WTC11 (cell line): ENCODE results near the gene PCSK7. TPM values are rescaled to one million over a fixed set of nuclear protein-coding genes. Genes with fewer than 3 reads are reported as not detected.
A peak's percentile ranks its signal among the peaks of the same experiment; 100 is the strongest.

Experiments used
- ATAC-seq: fragments of 200-7000 bp; cut with Tn5 transposase; 2 replicates; pipeline ENCODE4 v1.10.0; 2021; ENCODE audit warnings: mild to moderate bottlenecking, moderate library complexity
- CTCF ChIA-PET: fragments of 300-600 bp; sonication (Branson Sonifier 250); formaldehyde crosslinking; loops from one replicate; lab custom pipeline; 2021; ENCODE audit warnings: antibody characterized with exemption; lab: Charles Lee
- POLR2A ChIA-PET: fragments of 350-600 bp; sonication (Branson Sonifier 250); formaldehyde crosslinking; loops from one replicate; lab custom pipeline; 2021; ENCODE audit warnings: antibody characterized with exemption; lab: Charles Lee
- DNase-seq: peaks from one replicate; pipeline ENCODE4 v3.0.0; 2021; ENCODE audit warnings: low spot score
- H3K27ac Mint-ChIP-seq: 2 replicates; pipeline ENCODE4 v1.8.0; 2021; ENCODE audit warnings: mixed read lengths
- H3K27me3 Mint-ChIP-seq: 2 replicates; pipeline ENCODE4 v1.8.0; 2021; ENCODE audit warnings: low read depth, mild to moderate bottlenecking, moderate library complexity, mixed read lengths
- H3K36me3 Mint-ChIP-seq: 2 replicates; pipeline ENCODE4 v1.8.0; 2021; ENCODE audit warnings: mixed read lengths
- H3K4me1 Mint-ChIP-seq: 2 replicates; pipeline ENCODE4 v1.8.0; 2022; ENCODE audit warnings: mixed read lengths
- H3K4me3 Mint-ChIP-seq: 2 replicates; pipeline ENCODE4 v1.8.0; 2021; ENCODE audit warnings: mild to moderate bottlenecking, moderate library complexity, mixed read lengths
- H3K9me3 Mint-ChIP-seq: 2 replicates; pipeline ENCODE4 v1.8.0; 2021; ENCODE audit warnings: mixed read lengths
- ATF1 ChIP-seq: sonication (generic); formaldehyde crosslinking; IDR thresholded peaks from 2 replicates; pipeline ENCODE4 v1.8.1; 2023; ENCODE audit warnings: mild to moderate bottlenecking, moderate library complexity, missing genetic modification reagents
- ATF2 ChIP-seq: sonication (generic); formaldehyde crosslinking; IDR thresholded peaks from 2 replicates; pipeline ENCODE4 v1.8.1; 2022; ENCODE audit warnings: low read depth, missing genetic modification reagents, borderline replicate concordance
- CTCF ChIP-seq: fragments of 200-600 bp; IDR thresholded peaks from 2 replicates; pipeline ENCODE4 v1.8.0; 2022; ENCODE audit warnings: antibody characterized with exemption
- E2F4 ChIP-seq: sonication (generic); formaldehyde crosslinking; IDR thresholded peaks from 2 replicates; pipeline ENCODE4 v1.8.1; 2022; ENCODE audit warnings: low read depth, mild to moderate bottlenecking, moderate library complexity, missing genetic modification reagents, borderline replicate concordance
- FOXJ3 ChIP-seq: sonication (generic); formaldehyde crosslinking; IDR thresholded peaks from 2 replicates; pipeline ENCODE4 v1.9.0; 2021; ENCODE audit warnings: missing genetic modification reagents, mild to moderate bottlenecking, borderline replicate concordance
- MXD4 ChIP-seq: fragments of 250-450 bp; sonication (Bioruptor Pico); IDR thresholded peaks from 2 replicates; pipeline ENCODE4 v1.8.0; 2021; ENCODE audit warnings: mild to moderate bottlenecking, moderate library complexity, borderline replicate concordance
- NR3C1 ChIP-seq: sonication (generic); formaldehyde crosslinking; conservative IDR thresholded peaks from 2 replicates; pipeline ENCODE4 v1.8.1; 2023; ENCODE audit warnings: low read depth, mild to moderate bottlenecking, missing genetic modification reagents
- STAT6 ChIP-seq: sonication (generic); formaldehyde crosslinking; conservative IDR thresholded peaks from 2 replicates; pipeline ENCODE4 v1.8.1; 2023; ENCODE audit warnings: mild to moderate bottlenecking, low read depth, missing genetic modification reagents, moderate library complexity
- TCF7 ChIP-seq: sonication (generic); formaldehyde crosslinking; IDR thresholded peaks from 2 replicates; pipeline ENCODE4 v1.8.0; 2022; ENCODE audit warnings: mild to moderate bottlenecking, low read depth, missing genetic modification reagents, moderate library complexity
- ZNF121 ChIP-seq: sonication (generic); formaldehyde crosslinking; IDR thresholded peaks from 2 replicates; pipeline ENCODE4 v1.8.0; 2023; ENCODE audit warnings: missing genetic modification reagents
- ZNF416 ChIP-seq: fragments of 250-450 bp; sonication (Bioruptor Pico); IDR thresholded peaks from 2 replicates; pipeline ENCODE4 v1.9.0; 2021; ENCODE audit warnings: mild to moderate bottlenecking, inconsistent platforms
- ZNF423 ChIP-seq: fragments of 250-450 bp; sonication (Bioruptor Pico); IDR thresholded peaks from 2 replicates; pipeline ENCODE4 v2.1.2; 2022; ENCODE audit warnings: mild to moderate bottlenecking, moderate library complexity
- ZNF671 ChIP-seq: fragments of 250-450 bp; sonication (Bioruptor Pico); IDR thresholded peaks from 2 replicates; pipeline ENCODE4 v1.8.0; 2021; ENCODE audit warnings: mild to moderate bottlenecking
- total RNA-seq: library from RNA; stranded (reverse); gene quantifications from 3 replicates; pipeline ENCODE4 v1.2.3, GENCODE V29; 2021
- TF ChIP-seq, protein P1 (sequence below): sonication (generic); formaldehyde crosslinking; IDR thresholded peaks from 2 replicates; pipeline ENCODE4 v1.8.0; 2022; ENCODE audit warnings: mild to moderate bottlenecking, missing genetic modification reagents

Gene PCSK7
- total RNA-seq, 1 experiment from 2014 or later = 48.9 TPM

GRCh38 chr11:117229411-117229810 lies 2.5 kb downstream of the PCSK7 start (continued):
- TF ChIP-seq, protein P1, sequence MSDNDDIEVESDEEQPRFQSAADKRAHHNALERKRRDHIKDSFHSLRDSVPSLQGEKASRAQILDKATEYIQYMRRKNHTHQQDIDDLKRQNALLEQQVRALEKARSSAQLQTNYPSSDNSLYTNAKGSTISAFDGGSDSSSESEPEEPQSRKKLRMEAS (CRISPR knock-in tag) = no peak

DNA sequence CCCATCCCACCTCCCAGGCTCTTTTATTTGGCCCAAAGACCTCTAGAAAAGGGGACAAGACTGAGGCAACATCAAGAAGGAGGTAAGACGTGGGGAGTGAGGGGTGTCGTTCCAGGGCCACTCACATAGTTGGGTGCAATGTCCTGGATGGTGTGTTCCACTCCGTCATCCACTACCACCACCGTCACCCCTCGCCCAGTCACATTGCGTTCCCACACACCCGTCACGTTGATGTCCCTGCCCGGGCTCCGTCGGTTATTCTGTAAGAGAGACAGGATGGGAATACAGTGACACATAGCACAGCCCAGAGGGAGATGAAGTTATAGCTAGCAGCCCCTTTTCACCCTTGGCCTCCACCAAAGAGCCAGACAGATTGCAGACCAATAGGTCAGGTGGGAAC lies 3.8 kb downstream of the PCSK7 start:
- no peaks in the 10 kb centered on the region for H3K9me3 Mint-ChIP-seq
- DNase-seq (no peak), ATAC-seq (no peak)
- ChIA-PET POLR2A (no interaction called here), CTCF (interaction anchor here (0.9 to 6.2 kb wide), 2 partner anchors 23 to 49 kb away, joined by 4 to 68 read pairs; partner anchors contain the start of gene SIDT2)
- H3K4me1 Mint-ChIP-seq = peaks cover 12% of the 10 kb centered on the region
- H3K27ac Mint-ChIP-seq = 0 out of 2 replicates have a peak overlapping the region, but pooled peaks have one; percentile 41
- peaks cover 5% of the 10 kb centered on the region; the same call in 1 of the 2 replicates for H3K36me3 Mint-ChIP-seq
- no peaks in the 10 kb centered on the region for H3K27me3 Mint-ChIP-seq
- no peak overlapping the region for H3K4me3 Mint-ChIP-seq
- TF ChIP-seq FOXJ3 (CRISPR knock-in tag) = no peak
- no peak for TF ChIP-seq TCF7 (CRISPR knock-in tag)
- no peak for TF ChIP-seq E2F4 (CRISPR knock-in tag)
- TF ChIP-seq ATF2 = no peak
- no peak for TF ChIP-seq MXD4
- TF ChIP-seq, all 79 proteins: peak for 0

- H3K36me3 Mint-ChIP-seq = peaks cover 5% of the 10 kb centered on the region; the same call in 1 of the 2 replicates
- peak; percentile 92 for ATAC-seq
Observed at GRCh38 chr11:117226388-117227385, 5.2 kb downstream of the PCSK7 start.

GRCh38 chr11:117225553-117226170 lies 6.2 kb downstream of the PCSK7 start:
- peaks cover 4% of the 10 kb centered on the region for H3K4me1 Mint-ChIP-seq
- H3K36me3 Mint-ChIP-seq = peaks cover 5% of the 10 kb centered on the region; the same call in 1 of the 2 replicates
- H3K9me3 Mint-ChIP-seq = no peaks in the 10 kb centered on the region
- H3K27me3 Mint-ChIP-seq = no peaks in the 10 kb centered on the region
- ATAC-seq (no peak), DNase-seq (no peak)
- H3K27ac Mint-ChIP-seq = no peak overlapping the region
- ChIA-PET POLR2A (interaction anchor here (1.5 kb wide), 1 partner anchor 48 kb away, joined by 4 read pairs; the partner anchor contains the start of gene SIDT2), CTCF (interaction anchor here (0.6 to 6.2 kb wide), 12 partner anchors 10 to 102 kb away, joined by 3 to 68 read pairs (median 4); partner anchors contain the start of genes CEP164, PAFAH1B2, SIDT2 and TAGLN)
- H3K4me3 Mint-ChIP-seq = no peak overlapping the region
- TF ChIP-seq STAT6 (CRISPR knock-in tag) (no peak), ZNF416 (no peak), ATF2 (no peak), ZNF671 (CRISPR knock-in tag) (no peak), ATF1 (CRISPR knock-in tag) (no peak), ZNF423 (CRISPR knock-in tag) (no peak), NR3C1 (CRISPR knock-in tag) (no peak), ZNF121 (no peak)

More at GRCh38 chr11:117226388-117227385, 5.2 kb downstream of the PCSK7 start:
- Mint-ChIP-seq H3K4me1 (peaks cover 14% of the 10 kb centered on the region), H3K9me3 (no peaks in the 10 kb centered on the region), H3K4me3 (no peak overlapping the region), H3K27ac (no peak overlapping the region; the same call in 1 of the 2 replicates), H3K27me3 (no peaks in the 10 kb centered on the region)
- ChIA-PET CTCF (interaction anchor here (0.6 to 6.2 kb wide), 18 partner anchors 11 to 435 kb away, joined by 3 to 68 read pairs (median 4); partner anchors contain the start of genes APOA5, CEP164, PAFAH1B2 and SIDT2), POLR2A (interaction anchor here (0.5 to 1.5 kb wide), 4 partner anchors 13 to 117 kb away, joined by 3 to 5 read pairs (median 4); partner anchors contain the start of gene SIDT2)
- no peak for DNase-seq
- no peak for TF ChIP-seq ATF1 (CRISPR knock-in tag)
- peak; percentile 52 for TF ChIP-seq CTCF
